GM18520 (cell line): ENCODE results near the gene SETD1B.

Experiments
- ATAC-seq: cut with Tn5 transposase; IDR thresholded peaks from one replicate; pipeline ENCODE4 v1.9.1; 2021; ENCODE audit not compliant: unreplicated experiment

Gene SETD1B

GRCh38 chr12:121807642-121808347 is 4.0 kb downstream of the SETD1B start:
- ATAC-seq: no peak

- ATAC-seq: no peak
These were observed 4.8 kb downstream of the SETD1B start for GRCh38 chr12:121808623-121809022.

- no peak for ATAC-seq
These were observed 5.9 kb downstream of the SETD1B start for GRCh38 chr12:121809712-121810116.

- ATAC-seq: no peak
These were observed 6.5 kb downstream of the SETD1B start for GRCh38 chr12:121810234-121810817.

GRCh38 chr12:121810833-121811433 is 7.1 kb downstream of the SETD1B start:
- ATAC-seq: no peak

- ATAC-seq: peak; percentile 50
These were observed 7.9 kb downstream of the SETD1B start for GRCh38 chr12:121811434-121812319.

GRCh38 chr12:121812320-121812871 is 8.6 kb downstream of the SETD1B start:
- no peak for ATAC-seq

DNA sequence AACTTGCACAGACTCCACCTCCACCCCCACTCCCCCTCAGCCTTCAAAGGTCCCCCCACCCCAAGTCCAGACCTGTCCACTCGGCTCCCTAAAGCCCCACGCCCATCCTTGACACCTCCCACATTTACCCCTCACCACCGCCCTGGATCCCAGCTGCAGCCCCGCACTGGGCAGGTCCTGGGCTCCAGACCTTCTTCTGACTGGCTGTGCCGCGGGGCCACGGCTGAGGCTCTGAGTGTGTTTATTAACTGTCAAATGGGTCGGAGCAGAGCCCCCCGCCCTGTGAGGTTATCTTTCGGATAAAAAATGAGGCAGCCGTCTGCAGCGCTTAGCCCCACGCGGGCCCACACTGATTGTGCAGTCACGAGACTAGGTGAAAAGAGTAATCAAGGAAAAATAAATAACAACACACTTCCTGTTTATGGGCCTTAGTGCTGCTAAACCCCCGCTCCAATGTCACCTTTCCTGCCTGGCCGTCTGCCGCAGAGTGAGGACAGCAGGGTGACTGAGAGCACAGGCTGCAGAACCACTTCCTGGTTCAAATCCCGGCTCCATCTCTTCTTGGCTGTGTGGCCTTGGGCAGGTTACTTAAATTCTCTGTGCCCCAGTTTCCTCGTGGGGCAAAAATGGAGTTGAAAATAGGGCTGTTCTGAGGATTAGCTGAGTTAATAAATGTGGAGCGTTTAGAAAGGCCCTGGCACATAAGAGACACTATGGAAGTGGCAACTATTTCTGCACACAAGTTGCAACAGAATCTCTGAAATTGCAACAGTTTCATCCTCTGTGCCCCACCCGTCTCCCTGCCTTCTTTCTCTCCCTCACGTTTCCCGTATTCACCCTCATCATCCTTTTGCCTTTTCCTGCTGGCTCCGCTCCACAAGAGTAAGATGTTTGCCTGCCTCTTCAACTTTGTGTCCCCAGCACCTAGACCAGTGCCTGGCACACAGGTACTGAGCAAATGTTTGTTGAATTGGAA is 9.4 kb downstream of the SETD1B start:
- ATAC-seq: no peak

DNA sequence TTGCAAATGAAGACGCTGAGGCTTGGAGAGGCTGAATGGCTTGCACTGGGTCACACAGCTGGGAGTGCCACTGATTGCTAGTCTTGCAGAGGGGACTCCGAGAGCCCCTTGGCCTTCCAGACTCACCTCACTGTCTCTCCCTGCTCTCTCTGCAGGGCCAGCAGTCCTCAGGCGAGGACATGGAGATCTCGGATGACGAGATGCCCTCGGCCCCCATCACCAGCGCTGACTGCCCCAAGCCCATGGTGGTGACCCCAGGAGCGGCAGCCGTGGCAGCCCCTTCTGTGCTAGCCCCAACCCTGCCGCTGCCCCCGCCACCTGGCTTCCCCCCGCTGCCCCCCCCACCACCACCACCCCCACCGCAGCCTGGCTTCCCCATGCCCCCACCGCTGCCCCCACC is 10.1 kb downstream of the SETD1B start:
- ATAC-seq: no peak

- no peak for ATAC-seq
These were observed 10.8 kb downstream of the SETD1B start for GRCh38 chr12:121814429-121815119.

GRCh38 chr12:121815263-121815662 is 11.5 kb downstream of the SETD1B start:
- no peak for ATAC-seq

DNA sequence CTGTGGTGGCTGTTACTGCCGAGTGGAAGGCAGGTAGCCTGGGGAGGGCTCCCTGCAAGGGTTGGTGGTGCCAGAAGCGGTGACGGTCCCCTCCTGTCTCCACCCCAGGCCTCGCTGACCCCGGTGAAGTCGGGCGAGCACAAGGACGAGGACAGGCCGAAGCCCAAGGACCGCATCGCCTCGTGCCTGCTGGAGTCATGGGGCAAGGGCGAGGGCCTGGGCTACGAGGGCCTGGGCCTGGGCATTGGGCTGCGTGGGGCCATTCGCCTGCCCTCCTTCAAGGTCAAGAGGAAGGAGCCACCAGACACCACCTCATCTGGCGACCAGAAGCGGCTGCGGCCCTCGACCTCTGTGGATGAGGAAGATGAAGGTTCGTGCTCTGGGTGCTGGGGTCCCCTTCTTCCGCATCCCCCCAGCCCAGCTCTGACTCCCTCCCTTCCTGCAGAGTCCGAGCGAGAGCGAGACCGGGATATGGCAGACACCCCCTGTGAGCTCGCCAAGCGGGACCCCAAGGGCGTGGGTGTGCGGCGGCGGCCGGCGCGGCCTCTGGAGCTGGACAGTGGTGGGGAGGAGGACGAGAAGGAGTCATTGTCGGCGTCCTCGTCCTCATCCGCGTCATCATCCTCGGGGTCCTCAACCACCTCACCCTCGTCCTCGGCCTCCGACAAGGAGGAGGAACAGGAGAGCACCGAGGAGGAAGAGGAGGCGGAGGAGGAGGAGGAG is 13.3 kb downstream of the SETD1B start:
- no peak for ATAC-seq

DNA sequence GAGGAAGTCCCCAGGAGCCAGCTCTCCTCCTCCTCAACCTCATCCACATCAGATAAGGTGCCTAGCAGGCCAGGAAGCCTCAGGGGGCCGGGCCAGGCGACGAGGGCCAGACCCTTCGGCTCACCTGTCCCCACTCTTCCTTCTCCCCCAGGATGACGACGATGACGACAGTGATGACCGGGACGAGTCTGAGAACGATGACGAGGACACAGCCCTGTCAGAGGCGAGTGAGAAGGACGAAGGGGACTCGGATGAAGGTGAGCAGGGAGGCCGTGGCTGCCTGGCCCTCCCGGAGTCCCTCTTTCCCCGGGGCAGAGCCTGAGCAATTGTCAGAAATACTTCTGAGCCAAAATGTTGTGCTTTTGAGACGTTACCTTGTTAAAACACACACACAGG is 13.8 kb downstream of the SETD1B start:
- ATAC-seq: no peak

- no peak for ATAC-seq
These were observed 15.6 kb downstream of the SETD1B start for GRCh38 chr12:121819212-121819949.

GRCh38 chr12:121820056-121820455 is 16.2 kb downstream of the SETD1B start:
- no peak for ATAC-seq

GRCh38 chr12:121822393-121823100 is 18.7 kb downstream of the SETD1B start:
- ATAC-seq: no peak

GRCh38 chr12:121823101-121823726 is 19.4 kb downstream of the SETD1B start:
- no peak for ATAC-seq
